Upper lobe of left lung (tissue), 6 donors: ENCODE measurements around the gene KLHL10. TPM values are rescaled to one million over a fixed set of nuclear protein-coding genes. Genes with fewer than 3 reads are reported as not detected.

Experiments used
- ATAC-seq, 2 donors: fragments of 200-7000 bp; cut with Tn5 transposase; one replicate each; pipeline ENCODE4 v1.9.1; 2022; ENCODE audit warnings: mild to moderate bottlenecking in 2 of 2, moderate library complexity in 2 of 2; ENCODE audit not compliant: low FRiP score in 2 of 2
- DNase-seq, 2 donors: peaks; one replicate each; pipeline ENCODE4 v3.0.0-alpha.2; 2019 to 2020
- H3K27ac ChIP-seq, 4 donors: fragments of 200-600 bp; sonication (generic); one replicate each; pipeline ENCODE4 v1.5.1; 2016 to 2019
- H3K27me3 ChIP-seq, 4 donors: fragments of 200-600 bp; sonication (generic); one replicate each; pipeline ENCODE4 v1.5.1; 2017 to 2019
- H3K36me3 ChIP-seq, 4 donors: fragments of 200-600 bp; sonication (generic); one replicate each; pipeline ENCODE4 v1.5.1; 2016 to 2019
- H3K4me1 ChIP-seq, 4 donors: fragments of 200-600 bp; sonication (generic); one replicate each; pipeline ENCODE4 v1.5.1; 2018 to 2019
- H3K4me3 ChIP-seq, 4 donors: fragments of 200-600 bp; sonication (generic); one replicate each; pipeline ENCODE4 v1.5.1; 2017 to 2019; ENCODE audit warnings: mild to moderate bottlenecking in 2 of 4, moderate library complexity in 1 of 4
- H3K9me3 ChIP-seq, 4 donors: fragments of 200-600 bp; sonication (generic); one replicate each; pipeline ENCODE4 v1.5.1; 2018 to 2019
- EP300 ChIP-seq, 4 donors: sonication (generic); formaldehyde crosslinking; IDR thresholded peaks; one replicate each; pipeline ENCODE4 v1.5.1; 2017; ENCODE audit warnings: antibody characterized with exemption in 4 of 4, control low read depth in 2 of 4
- POLR2A ChIP-seq, 4 donors: fragments of 450-650 bp; IDR thresholded peaks; one replicate each; pipeline ENCODE4 v1.5.1; 2016 to 2017; ENCODE audit warnings: antibody characterized with exemption in 4 of 4, mild to moderate bottlenecking in 2 of 4
- POLR2AphosphoS5 ChIP-seq, 2 donors: sonication (generic); formaldehyde crosslinking; IDR thresholded peaks; one replicate each; pipeline ENCODE4 v1.5.1; 2017; ENCODE audit warnings: antibody characterized with exemption in 2 of 2
- WGBS, 2 donors: methylation state at CpG; one replicate each; pipeline ENCODE4 v1.1.5; 2017 to 2018; 5-methylcytosine and 5-hydroxymethylcytosine counted together
- total RNA-seq, 6 donors: library from RNA; depleted of rRNA in 4 of 6; stranded (reverse); fragments of >200 nt in 4 of 6; gene quantifications; one replicate each; pipeline versions ENCODE4 v1.1.0 to v1.2.1, GENCODE V29; 2016 to 2021
- TF ChIP-seq, protein P1 (sequence below), 6 experiments: fragments of 450-650 bp in 4 of 6; fragments of 200-600 bp in 2 of 6; sonication (generic) in 2 of 6; IDR thresholded peaks; one replicate each; pipeline ENCODE4 v1.5.1; 2016 to 2019; ENCODE audit warnings: antibody characterized with exemption in 6 of 6
- donor health status: DM: no; HTN: no; CAD: no; lungs with moderate emphysema.
- donor health status: DM: no; HTN: yes; CAD: no; lungs with severe emphysema.

Gene KLHL10
- total RNA-seq, 6 donors from 2014 or later, result 0.17 to 1.1 (median 0.37) TPM; not detected in 3

DNA sequence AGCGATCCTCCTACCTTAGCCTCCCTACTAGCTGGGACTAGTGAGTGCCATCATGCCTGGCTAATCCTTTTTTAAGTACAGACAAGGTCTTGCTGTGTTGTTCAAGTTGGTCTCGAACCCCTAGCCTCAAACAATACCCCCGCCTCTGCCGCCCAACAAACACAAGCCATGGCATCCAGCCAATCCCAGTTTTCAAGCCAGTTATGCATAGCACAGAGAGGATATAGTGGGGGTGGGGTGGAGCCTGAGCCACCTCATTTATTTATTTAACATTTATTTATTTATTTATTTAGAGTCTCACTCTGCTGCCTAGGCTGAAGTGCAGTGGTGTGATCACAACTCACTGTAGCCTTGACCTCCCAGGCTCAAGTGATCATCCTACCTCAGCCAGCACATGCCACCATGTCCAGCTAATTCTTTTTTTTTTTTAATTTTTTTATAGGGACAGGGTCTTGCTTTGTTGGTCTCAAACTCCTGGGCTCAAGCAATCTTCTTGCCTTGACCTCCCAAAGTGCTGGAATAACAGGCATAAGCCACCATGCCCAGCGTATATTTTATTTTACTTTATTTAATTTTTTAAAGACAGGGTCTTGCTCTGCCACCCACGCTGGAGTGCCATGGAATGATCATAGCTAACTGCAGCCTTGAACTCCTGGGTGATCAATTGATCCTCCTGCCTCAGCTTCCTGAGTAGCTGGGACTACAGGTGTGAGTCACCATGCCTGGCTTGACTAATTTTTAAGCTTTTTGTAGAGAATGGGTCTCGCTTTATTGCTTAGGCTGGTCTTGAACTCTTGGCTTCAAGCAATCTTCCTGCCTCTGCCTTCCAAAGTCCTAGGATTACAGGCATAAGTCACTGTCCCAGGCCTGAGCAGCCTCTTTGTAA lies 53.8 kb downstream of the KLHL10 start:
- Histone ChIP-seq H3K4me3 (no peak overlapping the region), H3K9me3 (no peaks in the 10 kb centered on the region), H3K4me1 (no peaks in the 10 kb centered on the region), H3K36me3 (peaks cover 30 to 99% (median 86%) of the 10 kb centered on the region in 4 donors), H3K27ac (no peak overlapping the region), H3K27me3 (no peaks in the 10 kb centered on the region)
- DNase-seq (no peak), ATAC-seq (no peak)
- TF ChIP-seq, protein P1, sequence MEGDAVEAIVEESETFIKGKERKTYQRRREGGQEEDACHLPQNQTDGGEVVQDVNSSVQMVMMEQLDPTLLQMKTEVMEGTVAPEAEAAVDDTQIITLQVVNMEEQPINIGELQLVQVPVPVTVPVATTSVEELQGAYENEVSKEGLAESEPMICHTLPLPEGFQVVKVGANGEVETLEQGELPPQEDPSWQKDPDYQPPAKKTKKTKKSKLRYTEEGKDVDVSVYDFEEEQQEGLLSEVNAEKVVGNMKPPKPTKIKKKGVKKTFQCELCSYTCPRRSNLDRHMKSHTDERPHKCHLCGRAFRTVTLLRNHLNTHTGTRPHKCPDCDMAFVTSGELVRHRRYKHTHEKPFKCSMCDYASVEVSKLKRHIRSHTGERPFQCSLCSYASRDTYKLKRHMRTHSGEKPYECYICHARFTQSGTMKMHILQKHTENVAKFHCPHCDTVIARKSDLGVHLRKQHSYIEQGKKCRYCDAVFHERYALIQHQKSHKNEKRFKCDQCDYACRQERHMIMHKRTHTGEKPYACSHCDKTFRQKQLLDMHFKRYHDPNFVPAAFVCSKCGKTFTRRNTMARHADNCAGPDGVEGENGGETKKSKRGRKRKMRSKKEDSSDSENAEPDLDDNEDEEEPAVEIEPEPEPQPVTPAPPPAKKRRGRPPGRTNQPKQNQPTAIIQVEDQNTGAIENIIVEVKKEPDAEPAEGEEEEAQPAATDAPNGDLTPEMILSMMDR (IDR thresholded peaks at IDR 0.05), result no peak
- TF ChIP-seq POLR2A (IDR thresholded peaks at IDR 0.05), result no peak
- no peak for TF ChIP-seq POLR2AphosphoS5 (IDR thresholded peaks at IDR 0.05)
- TF ChIP-seq EP300 (IDR thresholded peaks at IDR 0.05), result no peak
- WGBS, 2 donors, result 96% methylated on average over 7 of the region's 7 CpGs

DNA sequence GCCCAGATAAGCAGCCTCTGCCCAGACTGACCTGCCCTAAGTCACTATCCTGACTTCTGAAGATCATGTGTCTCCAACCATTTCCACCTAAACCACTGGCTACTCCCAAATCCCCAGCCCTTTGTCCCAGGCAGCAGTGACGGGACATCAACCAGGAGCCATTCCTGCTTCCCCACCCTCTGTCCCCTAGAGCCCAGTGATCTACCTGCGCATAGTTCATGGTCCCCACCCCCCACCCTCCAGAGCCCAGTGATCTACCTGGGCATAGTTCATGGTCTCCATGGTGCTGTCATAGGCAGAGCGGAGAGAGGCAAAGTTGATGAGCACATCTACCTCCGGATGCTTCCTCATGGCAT lies 54.4 kb downstream of the KLHL10 start:
- Histone ChIP-seq H3K4me3 (no peak overlapping the region), H3K27ac (no peak overlapping the region), H3K9me3 (no peaks in the 10 kb centered on the region), H3K36me3 (peaks cover 29 to 99% (median 87%) of the 10 kb centered on the region in 4 donors), H3K27me3 (no peaks in the 10 kb centered on the region), H3K4me1 (no peaks in the 10 kb centered on the region)
- DNase-seq (no peak), ATAC-seq (no peak)
- TF ChIP-seq POLR2AphosphoS5 (IDR thresholded peaks at IDR 0.05), result no peak
- WGBS, 2 donors, result 94 to 97% methylated on average over 3 to 4 of the region's 4 CpGs

DNA sequence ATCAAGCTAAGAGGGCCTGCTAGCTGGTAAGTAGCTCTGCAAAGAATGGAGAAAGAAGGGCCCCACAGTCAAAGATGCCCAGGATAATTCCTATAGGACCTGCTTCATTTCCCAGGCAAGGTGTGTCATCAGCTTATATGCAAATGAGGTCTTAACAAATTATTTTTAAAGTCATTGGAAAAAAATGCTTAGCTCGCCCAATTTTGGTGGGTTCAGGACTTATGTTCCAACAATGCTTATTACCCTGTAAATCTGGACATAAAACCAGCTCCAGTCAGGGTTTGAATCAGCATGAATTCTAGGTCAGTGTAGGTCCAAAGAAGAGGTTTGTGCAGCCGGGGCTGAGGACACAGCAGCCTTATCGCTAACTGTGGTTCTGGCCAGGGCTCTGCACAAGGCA lies 55.8 kb downstream of the KLHL10 start:
- Histone ChIP-seq H3K27me3 (no peaks in the 10 kb centered on the region), H3K4me3 (no peak overlapping the region), H3K9me3 (no peaks in the 10 kb centered on the region), H3K4me1 (no peaks in the 10 kb centered on the region), H3K36me3 (peaks cover 27 to 99% (median 87%) of the 10 kb centered on the region in 4 donors), H3K27ac (no peak overlapping the region)
- 84 to 94% methylated on average over 3 of the region's 3 CpGs for WGBS, 2 donors
- no peak for DNase-seq
- TF ChIP-seq, protein P1 (IDR thresholded peaks at IDR 0.05), result no peak
- no peak for TF ChIP-seq POLR2A (IDR thresholded peaks at IDR 0.05)
- TF ChIP-seq EP300 (IDR thresholded peaks at IDR 0.05), result no peak
- TF ChIP-seq POLR2AphosphoS5 (IDR thresholded peaks at IDR 0.05), result no peak
- ATAC-seq, result no peak

DNA sequence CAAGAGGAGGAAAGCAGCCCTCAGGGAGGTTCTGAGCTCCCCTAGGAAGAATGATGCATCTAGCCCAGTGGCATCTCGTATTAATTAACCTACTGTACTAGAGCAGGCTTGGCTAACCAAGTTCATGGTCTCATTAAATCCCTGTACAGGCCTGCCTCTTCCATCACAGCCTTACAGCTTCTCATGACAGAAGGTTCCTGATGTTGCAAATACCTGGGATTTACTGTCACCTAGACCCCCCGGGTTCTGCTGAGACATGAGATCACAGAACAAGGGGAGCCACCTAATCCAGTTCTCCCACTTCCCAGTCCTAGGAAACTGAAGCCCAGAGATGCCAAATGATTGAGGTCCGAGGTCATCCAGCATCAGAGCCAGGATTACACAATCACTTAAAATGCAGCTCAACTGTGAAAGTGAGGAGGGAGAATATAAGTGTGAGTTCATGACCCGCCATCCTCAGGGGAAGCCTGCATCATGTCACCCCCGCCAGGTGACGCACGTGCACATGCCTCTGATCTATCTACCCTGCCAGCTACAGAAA lies 57.2 kb downstream of the KLHL10 start:
- TF ChIP-seq, protein P1 (IDR thresholded peaks at IDR 0.05), result no peak
- TF ChIP-seq POLR2A (IDR thresholded peaks at IDR 0.05), result no peak
- no peak for TF ChIP-seq EP300 (IDR thresholded peaks at IDR 0.05)
- TF ChIP-seq POLR2AphosphoS5 (IDR thresholded peaks at IDR 0.05), result no peak
- 63 to 66% methylated on average over 7 of the region's 7 CpGs for WGBS, 2 donors
- Histone ChIP-seq H3K27me3 (no peaks in the 10 kb centered on the region), H3K4me3 (no peak overlapping the region), H3K27ac (peak overlapping the region in 2 of 4 donors; percentile 8 to 18), H3K9me3 (no peaks in the 10 kb centered on the region), H3K4me1 (no peaks in the 10 kb centered on the region), H3K36me3 (peaks cover 26 to 100% (median 91%) of the 10 kb centered on the region in 4 donors)
- DNase-seq, result no peak
- ATAC-seq, result peak; percentile 52 to 71

DNA sequence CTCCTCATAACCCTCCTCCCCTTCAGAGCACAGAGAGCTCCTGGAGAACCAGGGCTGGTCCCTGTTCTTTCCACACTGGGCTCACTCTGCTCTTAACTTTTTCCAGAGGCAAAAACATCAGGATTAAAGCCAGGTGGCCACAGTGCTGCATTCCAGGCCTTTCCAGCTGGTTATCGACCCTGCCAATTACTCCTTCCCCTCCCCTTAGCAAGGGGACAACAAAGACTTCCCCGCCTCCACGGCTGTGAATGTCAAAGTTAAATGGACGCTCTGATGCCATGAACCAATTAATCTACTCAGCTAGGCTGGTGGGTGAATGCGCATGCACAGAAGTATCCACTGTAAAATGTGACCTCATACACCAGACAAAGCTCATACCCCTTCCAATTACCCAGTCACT lies 58.0 kb downstream of the KLHL10 start:
- no peak for TF ChIP-seq POLR2AphosphoS5 (IDR thresholded peaks at IDR 0.05)
- TF ChIP-seq EP300 (IDR thresholded peaks at IDR 0.05), result no peak
- TF ChIP-seq POLR2A (IDR thresholded peaks at IDR 0.05), result no peak
- TF ChIP-seq, protein P1 (IDR thresholded peaks at IDR 0.05), result no peak
- 71 to 80% methylated on average over 5 of the region's 5 CpGs for WGBS, 2 donors
- H3K27ac ChIP-seq, result peak overlapping the region in 2 of 4 donors; percentile 8 to 18

More for the DNA sequence above, 58.0 kb downstream of the KLHL10 start:
- no peaks in the 10 kb centered on the region for H3K27me3 ChIP-seq
- peaks cover 24 to 100% (median 89%) of the 10 kb centered on the region in 4 donors for H3K36me3 ChIP-seq
- ATAC-seq, result peak; percentile 3 to 63
- no peaks in the 10 kb centered on the region for H3K9me3 ChIP-seq
- no peak for DNase-seq
- no peak overlapping the region for H3K4me3 ChIP-seq
- no peaks in the 10 kb centered on the region for H3K4me1 ChIP-seq
